HEK293T (cell line): ENCODE data around the gene TADA3.

ENCODE experiments used
- BHLHE40 ChIP-seq: fragments of 450-650 bp; IDR thresholded peaks from 2 replicates; pipeline ENCODE4 v1.6.1; 2016; ENCODE audit warnings: mild to moderate bottlenecking, moderate library complexity, borderline replicate concordance
- ELF4 ChIP-seq: fragments of 450-650 bp; IDR thresholded peaks from 2 replicates; pipeline ENCODE4 v1.6.1; 2017; ENCODE audit warnings: antibody characterized with exemption
- FOXA1 ChIP-seq: fragments of 450-650 bp; IDR thresholded peaks from 2 replicates; pipeline ENCODE4 v1.6.1; 2016; ENCODE audit warnings: mild to moderate bottlenecking
- FOXK2 ChIP-seq: fragments of 450-650 bp; IDR thresholded peaks from 2 replicates; pipeline ENCODE4 v1.6.1; 2016; ENCODE audit warnings: mild to moderate bottlenecking
- HDGF ChIP-seq: fragments of 450-650 bp; IDR thresholded peaks from 2 replicates; pipeline ENCODE4 v1.6.1; 2017; ENCODE audit warnings: antibody characterized with exemption, borderline replicate concordance
- LEF1 ChIP-seq: fragments of 450-650 bp; IDR thresholded peaks from 2 replicates; pipeline ENCODE4 v1.6.1; 2017; ENCODE audit warnings: mild to moderate bottlenecking, borderline replicate concordance
- SP1 ChIP-seq: fragments of 450-650 bp; IDR thresholded peaks from 2 replicates; pipeline ENCODE4 v1.6.1; 2017
- SUZ12 ChIP-seq: fragments of 450-650 bp; IDR thresholded peaks from 2 replicates; pipeline ENCODE4 v1.6.1; 2016; ENCODE audit warnings: mild to moderate bottlenecking
- TARDBP ChIP-seq: fragments of 450-650 bp; IDR thresholded peaks from 2 replicates; pipeline ENCODE4 v1.6.1; 2016
- ZNF384 ChIP-seq: fragments of 450-650 bp; IDR thresholded peaks from 2 replicates; pipeline ENCODE4 v1.6.1; 2016
- TF ChIP-seq, protein P1 (sequence below): fragments of 450-650 bp; IDR thresholded peaks from 2 replicates; pipeline ENCODE4 v1.6.1; 2016

DNA sequence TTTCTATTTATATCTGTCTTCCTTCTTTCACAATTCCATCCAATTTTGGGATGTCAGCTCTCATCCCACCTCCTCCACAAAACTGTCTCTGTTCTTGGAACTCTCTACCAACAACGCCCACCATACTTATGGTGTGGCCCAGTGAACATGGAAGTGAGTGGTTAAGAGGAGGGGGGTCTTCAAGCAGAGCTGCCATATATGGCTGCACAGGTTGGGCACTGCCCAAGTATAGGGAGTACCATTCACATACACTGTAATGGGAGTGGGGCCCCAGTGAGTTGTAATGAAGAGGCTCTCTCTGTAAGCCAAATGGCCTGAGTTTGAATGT lies 14.6 kb downstream of the TADA3 start:
- TF ChIP-seq SP1 (no peak), BHLHE40 (no peak), TARDBP (no peak), SUZ12 (no peak), FOXA1 (no peak), ZNF384 (no peak), HDGF (no peak), ELF4 (no peak), LEF1 (no peak), FOXK2 (no peak)
- TF ChIP-seq, protein P1, sequence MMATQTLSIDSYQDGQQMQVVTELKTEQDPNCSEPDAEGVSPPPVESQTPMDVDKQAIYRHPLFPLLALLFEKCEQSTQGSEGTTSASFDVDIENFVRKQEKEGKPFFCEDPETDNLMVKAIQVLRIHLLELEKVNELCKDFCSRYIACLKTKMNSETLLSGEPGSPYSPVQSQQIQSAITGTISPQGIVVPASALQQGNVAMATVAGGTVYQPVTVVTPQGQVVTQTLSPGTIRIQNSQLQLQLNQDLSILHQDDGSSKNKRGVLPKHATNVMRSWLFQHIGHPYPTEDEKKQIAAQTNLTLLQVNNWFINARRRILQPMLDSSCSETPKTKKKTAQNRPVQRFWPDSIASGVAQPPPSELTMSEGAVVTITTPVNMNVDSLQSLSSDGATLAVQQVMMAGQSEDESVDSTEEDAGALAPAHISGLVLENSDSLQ, result no peak
